GM12875 (cell line): ENCODE data around the gene TNNI2.

Experiments used
- H3K4me3 ChIP-seq: one replicate; pipeline ENCODE4 v1.5.1; 2011; ENCODE audit warnings: low read depth, low read length, control low read depth
- CTCF ChIP-seq: IDR thresholded peaks from 2 replicates; pipeline ENCODE4 v1.5.1; 2011; ENCODE audit warnings: low read depth, mild to moderate bottlenecking, control low read depth, inconsistent platforms, low read length, moderate library complexity, borderline replicate concordance; ENCODE audit not compliant: insufficient read depth

The TNNI2 gene

DNA sequence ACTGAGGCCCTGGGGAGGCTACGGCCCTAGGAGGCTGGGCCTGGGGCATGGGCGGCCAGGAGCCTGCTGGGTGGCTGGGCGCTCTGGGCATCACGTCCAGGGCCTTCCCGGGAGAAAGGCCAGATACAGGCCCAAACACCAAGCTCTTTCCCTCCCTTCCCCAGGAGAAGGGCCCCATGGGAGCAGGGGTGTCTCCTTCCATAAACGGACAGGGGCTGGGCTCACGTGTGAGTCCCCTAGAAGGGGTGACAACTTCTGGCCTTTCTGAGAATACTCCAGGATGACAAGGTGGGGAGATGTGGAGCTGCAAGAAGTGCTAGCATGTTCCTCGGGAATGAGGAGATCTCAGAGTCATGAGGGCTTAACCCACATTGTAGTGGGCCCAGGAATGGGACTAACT is 23.5 kb upstream of the TNNI2 start:
- no peak overlapping the region for H3K4me3 ChIP-seq
- no peak for TF ChIP-seq CTCF

- H3K4me3 ChIP-seq: no peak overlapping the region
- TF ChIP-seq CTCF: no peak
Measured at GRCh38 chr11:1815751-1816150, 23.0 kb upstream of the TNNI2 start.

DNA sequence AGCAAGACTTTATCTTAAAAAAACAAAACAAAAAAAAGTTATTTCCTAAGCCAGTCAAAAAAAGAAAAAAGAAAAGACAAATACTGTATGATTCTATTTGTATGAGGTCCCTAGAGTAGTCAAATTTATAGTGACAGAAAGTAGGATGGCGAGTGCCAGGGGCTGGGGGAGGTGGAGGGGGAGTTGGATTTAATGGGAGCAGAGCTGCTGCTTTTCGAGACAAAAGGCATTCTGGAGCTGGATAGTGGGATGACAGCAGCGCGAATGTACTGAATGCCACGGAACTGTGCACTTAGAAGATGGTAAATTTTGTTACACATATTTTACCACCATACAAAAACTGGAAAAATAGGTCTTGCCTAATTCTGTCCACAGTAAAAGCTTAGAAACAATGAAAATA is 21.8 kb upstream of the TNNI2 start:
- TF ChIP-seq CTCF: no peak
- H3K4me3 ChIP-seq: no peak overlapping the region

- H3K4me3 ChIP-seq: no peak overlapping the region
- no peak for TF ChIP-seq CTCF
Measured at GRCh38 chr11:1817511-1817910, 21.3 kb upstream of the TNNI2 start.

DNA sequence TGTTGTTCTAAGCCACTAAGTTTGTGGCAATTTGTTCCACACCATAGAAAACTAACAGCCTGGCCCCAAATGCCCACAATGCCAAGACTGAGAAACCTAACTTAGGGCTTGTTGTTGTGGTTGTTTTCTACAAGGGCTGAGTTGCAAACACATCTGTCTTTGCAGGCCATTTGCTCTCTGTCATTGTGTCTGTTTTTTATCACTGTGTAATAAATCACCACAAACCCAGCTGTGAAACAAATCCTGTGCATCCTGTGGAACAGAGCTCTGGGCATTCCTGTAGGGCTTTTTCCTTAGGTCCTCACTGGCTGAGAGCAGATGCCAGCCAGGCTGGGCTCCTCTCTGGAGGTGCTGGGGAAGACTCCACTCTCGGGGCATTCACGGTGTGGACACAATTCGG is 19.7 kb upstream of the TNNI2 start:
- TF ChIP-seq CTCF: no peak
- no peak overlapping the region for H3K4me3 ChIP-seq

- TF ChIP-seq CTCF: no peak
- no peak overlapping the region for H3K4me3 ChIP-seq
Measured at GRCh38 chr11:1820463-1821325, 18.1 kb upstream of the TNNI2 start.

DNA sequence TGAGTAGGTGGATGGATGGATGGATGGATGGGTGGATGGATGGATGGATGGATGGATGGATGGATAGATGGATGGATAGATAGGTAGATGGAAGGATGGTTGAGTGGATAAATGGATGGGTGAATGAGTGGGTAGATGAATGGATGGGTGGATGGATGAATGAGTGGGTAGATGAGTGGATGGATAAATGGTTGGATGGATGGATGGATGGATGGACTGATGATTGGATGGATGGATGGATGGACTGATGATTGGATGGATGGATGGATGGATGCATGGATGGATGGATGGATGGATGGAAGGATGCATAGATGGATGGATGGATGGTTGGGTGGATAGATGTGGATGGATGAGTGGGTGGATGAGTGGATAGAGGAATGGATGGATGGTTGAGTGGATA is 17.2 kb upstream of the TNNI2 start:
- no peak for TF ChIP-seq CTCF
- H3K4me3 ChIP-seq: no peak overlapping the region
